Heart left ventricle (tissue), 16 donors: Measurements from ENCODE around the gene LRRC15. TPM values are rescaled to one million over a fixed set of nuclear protein-coding genes. Genes with fewer than 3 reads are reported as not detected.

Experiments
- ATAC-seq, 4 donors: fragments of 200-7000 bp; cut with Tn5 transposase; one replicate each; pipeline ENCODE4 v1.9.1; 2020 to 2022; ENCODE audit warnings: moderate library complexity in 4 of 4, mild to moderate bottlenecking in 3 of 4, moderate number of reproducible peaks in 1 of 4
- DNase-seq, 5 donors: peaks; one replicate each; pipeline ENCODE4 v3.0.0-alpha.2; 2020
- H3K27ac ChIP-seq, 12 donors: fragments of 200-600 bp; sonication (generic) in 4 of 12; one replicate each; pipeline versions ENCODE4 v1.5.0 to v1.8.0; 2016 to 2022; ENCODE audit warnings: mild to moderate bottlenecking in 2 of 12
- H3K27me3 ChIP-seq, 9 donors: fragments of 200-600 bp; sonication (generic) in 2 of 9; one replicate each; pipeline versions ENCODE4 v1.5.1 to v1.8.0; 2016 to 2022; ENCODE audit warnings: mild to moderate bottlenecking in 3 of 9
- H3K36me3 ChIP-seq, 9 donors: fragments of 200-600 bp; sonication (generic) in 2 of 9; one replicate each; pipeline versions ENCODE4 v1.5.0 to v1.8.0; 2018 to 2022; ENCODE audit warnings: mild to moderate bottlenecking in 2 of 9
- H3K4me1 ChIP-seq, 12 donors: fragments of 200-600 bp; sonication (generic) in 4 of 12; one replicate each; pipeline versions ENCODE4 v1.5.0 to v1.8.0; 2016 to 2022; ENCODE audit warnings: mild to moderate bottlenecking in 3 of 12
- H3K4me3 ChIP-seq, 12 donors: fragments of 200-600 bp; sonication (generic) in 4 of 12; one replicate each; pipeline versions ENCODE4 v1.5.0 to v1.8.0; 2017 to 2022; ENCODE audit warnings: mild to moderate bottlenecking in 9 of 12, moderate library complexity in 4 of 12
- H3K9me3 ChIP-seq, 12 donors: fragments of 200-600 bp; sonication (generic) in 4 of 12; one replicate each; pipeline versions ENCODE4 v1.5.0 to v1.8.0; 2016 to 2022; ENCODE audit warnings: mild to moderate bottlenecking in 1 of 12
- CTCF ChIP-seq, 12 donors: fragments of 200-600 bp; sonication (generic) in 4 of 12; IDR thresholded peaks; one replicate each; pipeline versions ENCODE4 v1.5.0 to v1.8.0; 2018 to 2022; ENCODE audit warnings: antibody characterized with exemption in 12 of 12, mild to moderate bottlenecking in 5 of 12
- POLR2A ChIP-seq, 2 donors: fragments of 450-650 bp; IDR thresholded peaks; one replicate each; pipeline ENCODE4 v1.6.1; 2017; ENCODE audit warnings: antibody characterized with exemption in 2 of 2, mild to moderate bottlenecking in 2 of 2, moderate library complexity in 2 of 2
- WGBS, 4 donors: extraction: QIAGEN DNeasy Blood & Tissue Kit in 2 of 4; methylation state at CpG; one replicate each; pipeline versions ENCODE4 v1.1.5 to v1.1.7; 2013 to 2018; 5-methylcytosine and 5-hydroxymethylcytosine counted together
- intact Hi-C, 10 donors: fragments of 100-400 bp; cut with DNase I; formaldehyde crosslinking; loops; one replicate each; pipeline versions ENCODE4 v1.11.1 to v1.14.2; 2022
- polyA plus RNA-seq, 2 donors: library from polyadenylated mRNA; stranded (reverse); fragments of 200-250 nt; gene quantifications; one replicate each; pipeline ENCODE4 v1.2.3, GENCODE V29; 2013
- total RNA-seq, 9 donors: library from RNA; depleted of rRNA in 2 of 9; stranded (reverse); fragments of >200 nt in 2 of 9; fragmentation: NEBNext Ultra II Directional in 3 of 9; extraction: Animal tissue kit (Norgen Biotek cat#: 25700) in 3 of 9; gene quantifications; one replicate each; pipeline versions ENCODE4 v1.1.0 to v1.2.4, GENCODE V29; 2016 to 2023
- donor health status: ischemic (EF 13 %, LVEDD 7.1; RV severe dilation, severe dysfunction).
- donor health status: healthy with polysubstance abuse.
- donor health status: DM: no; HTN: yes; CAD: no.
- donor health status: DM: no; HTN: no; CAD: no.
- donor health status: ischemic (EF 25% LVEDD 6.9; RV normal size, moderate dysfunction).
- donor health status: ischemic (EF 25% LVEDD 5.7; RV mildly dilated, moderate dysfunction).
- donor health status: healthy.
- donor health status: DM: yes; HTN: yes; CAD: no.
- donor health status: ischemic (EF 35%, LVEDD 5.7; RV mildly dilated, moderate dysfunction).
- donor health status: nonischemic (EF 11% LVEDD 7.7; RV severe dilation, severe dysfunction).
- donor health status: DM: yes; HTN: yes; CAD: no.
- donor health status: PGD.
- donor health status: ischemic (EF 29% LVEDD 5.4; RV normal size, mild dysfunction).
- donor health status: nonischemic (EF 23%, LVEDD 6.1; RV moderate dilation, normal function).

Gene LRRC15
- total and polyA plus RNA-seq, 11 donors: 0.04 to 1.9 (median 0.12) TPM; not detected in 1

DNA sequence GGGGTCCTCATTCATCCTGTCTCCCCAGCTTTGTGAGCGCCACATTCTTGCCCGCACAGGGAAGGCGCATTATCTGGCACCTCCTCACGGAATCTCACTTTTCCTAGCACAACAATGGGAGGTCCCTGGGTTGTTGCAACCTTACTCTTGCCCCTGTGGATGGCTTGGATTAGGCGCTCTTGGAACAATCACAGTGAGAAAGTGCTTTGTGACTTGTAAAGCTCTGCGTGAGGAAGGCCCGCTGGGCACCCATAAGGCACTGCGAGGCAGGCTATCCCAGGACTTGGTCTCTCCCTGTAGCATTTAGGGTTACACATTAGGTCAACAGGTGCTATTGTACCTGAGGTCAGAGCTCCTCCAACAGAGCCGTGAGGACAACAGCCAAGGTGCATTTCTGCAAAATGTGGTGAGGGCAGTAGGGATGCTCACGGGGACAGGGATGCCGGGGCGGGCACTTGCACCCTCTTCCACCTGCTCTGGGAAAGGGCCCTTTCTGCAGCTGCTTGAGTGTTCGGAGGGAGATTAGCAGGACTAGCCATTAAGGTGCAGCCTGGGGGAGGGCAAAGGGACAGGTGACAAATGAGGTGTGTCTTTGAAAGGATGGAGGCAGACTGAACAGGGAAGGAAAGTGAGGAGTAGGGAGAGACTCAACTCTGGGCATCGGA, 13.9 kb upstream of the LRRC15 start:
- Histone ChIP-seq H3K4me1 (no peaks in the 10 kb centered on the region), H3K27ac (no peak overlapping the region), H3K27me3 (peaks cover 0 to 17% (median 4%) of the 10 kb centered on the region in 9 donors), H3K36me3 (no peaks in the 10 kb centered on the region), H3K9me3 (no peaks in the 10 kb centered on the region), H3K4me3 (no peak overlapping the region)
- ATAC-seq (no peak), DNase-seq (no peak)
- WGBS, 4 donors: 88 to 93% (median 90%) methylated on average over 14 of the region's 14 CpGs
- intact Hi-C loops: no loop called here
- TF ChIP-seq CTCF (IDR thresholded peaks at IDR 0.05): no peak
- TF ChIP-seq POLR2A (IDR thresholded peaks at IDR 0.05): no peak

DNA sequence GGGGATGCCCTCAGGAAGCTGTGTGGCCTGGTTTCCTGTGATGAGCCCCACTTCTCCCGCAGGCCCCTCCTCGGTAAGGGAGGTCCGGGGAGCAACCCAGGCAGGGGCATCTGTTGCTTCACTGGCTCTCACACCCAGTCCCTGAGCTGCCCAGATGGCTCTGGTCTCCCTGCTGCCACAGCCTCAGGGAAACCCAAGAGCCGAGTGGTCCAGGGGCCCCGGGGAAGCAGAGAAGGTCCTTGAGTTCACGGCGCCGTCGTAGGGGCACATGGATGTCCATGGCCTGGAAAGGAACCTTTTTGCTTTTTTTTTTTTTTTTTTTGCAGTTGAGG, 13.3 kb upstream of the LRRC15 start:
- Histone ChIP-seq H3K36me3 (no peaks in the 10 kb centered on the region), H3K27me3 (peaks cover 0 to 17% (median 4%) of the 10 kb centered on the region in 9 donors), H3K4me1 (no peaks in the 10 kb centered on the region), H3K4me3 (no peak overlapping the region), H3K27ac (no peak overlapping the region), H3K9me3 (no peaks in the 10 kb centered on the region)
- ATAC-seq (no peak), DNase-seq (no peak)
- 64 to 81% (median 76%) methylated on average over 9 of the region's 9 CpGs for WGBS, 4 donors
- intact Hi-C loops: no loop called here
- no peak for TF ChIP-seq CTCF (IDR thresholded peaks at IDR 0.05)
- no peak for TF ChIP-seq POLR2A (IDR thresholded peaks at IDR 0.05)

- Histone ChIP-seq H3K36me3 (no peaks in the 10 kb centered on the region), H3K4me1 (no peaks in the 10 kb centered on the region), H3K27ac (no peak overlapping the region), H3K27me3 (peaks cover 0 to 17% (median 4%) of the 10 kb centered on the region in 9 donors), H3K9me3 (no peaks in the 10 kb centered on the region), H3K4me3 (no peak overlapping the region)
- ATAC-seq (no peak), DNase-seq (no peak)
- TF ChIP-seq CTCF (IDR thresholded peaks at IDR 0.05) (no peak), POLR2A (IDR thresholded peaks at IDR 0.05) (no peak)
- WGBS, 4 donors: 72 to 83% (median 83%) methylated on average over 18 to 20 of the region's 20 CpGs
- intact Hi-C loops: no loop called here
These were observed 12.8 kb upstream of the LRRC15 start for GRCh38 chr3:194382196-194382891.

GRCh38 chr3:194381460-194381875, 11.9 kb upstream of the LRRC15 start:
- no peak for DNase-seq
- H3K4me1 ChIP-seq: no peaks in the 10 kb centered on the region
- ATAC-seq: peak in 1 of 4 donors; percentile 31
- 49 to 68% (median 52%) methylated on average over 16 to 17 of the region's 17 CpGs for WGBS, 4 donors
- TF ChIP-seq CTCF (IDR thresholded peaks at IDR 0.05) (no peak), POLR2A (IDR thresholded peaks at IDR 0.05) (no peak)
- no peaks in the 10 kb centered on the region for H3K9me3 ChIP-seq
- no peak overlapping the region for H3K27ac ChIP-seq
- no peak overlapping the region for H3K4me3 ChIP-seq
- H3K36me3 ChIP-seq: no peaks in the 10 kb centered on the region
- intact Hi-C loops: no loop called here
- H3K27me3 ChIP-seq: peaks cover 0 to 17% (median 4%) of the 10 kb centered on the region in 9 donors
